ENCODE results near the gene ATP5PF.
"Not testable (repeated sequence)": the region's sequence is repeated elsewhere in the genome, so short reads cannot be mapped to it uniquely, and the experiment has no call there.

Gene ATP5PF

GRCh38 chr21:25734904-25735645 lies at the start of gene ATP5PF, which contains the start of gene GABPA:
ATP5PF (minus strand) TSS chr21:25734904; CDS start chr21:25729794, 5,110 bp downstream.
GABPA (plus strand) TSS chr21:25734972; CDS start chr21:25741599, 6,627 bp downstream.
- peak; percentile 99 for DNase-seq

- DNase-seq, result not testable (repeated sequence)
Measured at GRCh38 chr21:25778126-25778875, 43.6 kb upstream of the ATP5PF start.

GRCh38 chr21:25776440-25776839 lies 41.7 kb upstream of the ATP5PF start:
- no peak for DNase-seq

GRCh38 chr21:25772686-25773085 lies 38.0 kb upstream of the ATP5PF start:
- peak; percentile 78 for DNase-seq

GRCh38 chr21:25767921-25768320 lies 33.2 kb upstream of the ATP5PF start:
- DNase-seq, result no peak

- no peak for DNase-seq
Measured at GRCh38 chr21:25764065-25764464, 29.4 kb upstream of the ATP5PF start.

GRCh38 chr21:25760677-25761076 lies 26.0 kb upstream of the ATP5PF start:
- no peak for DNase-seq

GRCh38 chr21:25760061-25760460 lies 25.4 kb upstream of the ATP5PF start:
- DNase-seq, result no peak

GRCh38 chr21:25759573-25759972 lies 24.9 kb upstream of the ATP5PF start:
- no peak for DNase-seq

GRCh38 chr21:25757531-25757930 lies 22.8 kb upstream of the ATP5PF start:
- no peak for DNase-seq

- no peak for DNase-seq
Measured at GRCh38 chr21:25756190-25756932, 21.7 kb upstream of the ATP5PF start.

GRCh38 chr21:25752416-25752815 lies 17.7 kb upstream of the ATP5PF start:
- DNase-seq, result no peak

GRCh38 chr21:25750085-25750484 lies 15.4 kb upstream of the ATP5PF start:
- DNase-seq, result no peak

GRCh38 chr21:25744854-25745253 lies 10.2 kb upstream of the ATP5PF start:
- no peak for DNase-seq

- DNase-seq, result peak; percentile 2
Measured at GRCh38 chr21:25742900-25743299, 8.2 kb upstream of the ATP5PF start.

GRCh38 chr21:25737421-25737820 lies 2.7 kb upstream of the ATP5PF start:
- no peak for DNase-seq

- DNase-seq, result peak; percentile 66
Measured at GRCh38 chr21:25735646-25736597, 1.2 kb upstream of the ATP5PF start.

GRCh38 chr21:25734654-25734903 lies 125 bp downstream of the ATP5PF start:
- DNase-seq, result no peak

- DNase-seq, result peak; percentile 44
Measured at GRCh38 chr21:25733859-25734653, 648 bp downstream of the ATP5PF start.

- DNase-seq, result no peak
Measured at GRCh38 chr21:25732091-25732760, 2.5 kb downstream of the ATP5PF start.

- peak; percentile 19 for DNase-seq
Measured at GRCh38 chr21:25722631-25723030, 12.1 kb downstream of the ATP5PF start.

Measured in inflammatory macrophage treated with lipopolysaccharide for 4 hours (primary cell).